Ovary (tissue), 3 donors: ENCODE measurements around the gene NCEH1.

Experiments
- CTCF ChIP-seq, 3 donors: fragments of 450-650 bp in 2 of 3; fragments of 200-600 bp in 1 of 3; IDR thresholded peaks; one replicate each; pipeline versions ENCODE4 v1.5.1 to v1.8.0; 2016 to 2022; ENCODE audit warnings: antibody characterized with exemption in 3 of 3, mild to moderate bottlenecking in 1 of 3
- EP300 ChIP-seq: sonication (generic); formaldehyde crosslinking; IDR thresholded peaks from one replicate; pipeline ENCODE4 v1.6.1; 2017; ENCODE audit warnings: antibody characterized with exemption
- POLR2A ChIP-seq: fragments of 450-650 bp; IDR thresholded peaks from one replicate; pipeline ENCODE4 v1.6.1; 2017; ENCODE audit warnings: antibody characterized with exemption, mild to moderate bottlenecking, moderate library complexity
- donor health status: DM: no; HTN: no; CAD: no.

- TF ChIP-seq CTCF (IDR thresholded peaks at IDR 0.05), result no peak
- TF ChIP-seq EP300, result no peak
- no peak for TF ChIP-seq POLR2A
Observed at GRCh38 chr3:172739462-172739861, 28.6 kb upstream of the NCEH1 start.
